HG03342 (cell line): ENCODE measurements around the gene ADARB2.
"Not testable (repeated sequence)": the region's sequence is repeated elsewhere in the genome, so short reads cannot be mapped to it uniquely, and the experiment has no call there.

Experiments used
- ATAC-seq: cut with Tn5 transposase; IDR thresholded peaks from one replicate; pipeline ENCODE4 v1.9.1; 2021; ENCODE audit warnings: mild to moderate bottlenecking, moderate library complexity; ENCODE audit not compliant: unreplicated experiment

Gene ADARB2

GRCh38 chr10:1171586-1171985 is 565.7 kb downstream of the ADARB2 start:
- no peak for ATAC-seq

GRCh38 chr10:1171182-1171581 is 566.1 kb downstream of the ADARB2 start:
- ATAC-seq = no peak

- no peak for ATAC-seq
Observed at GRCh38 chr10:1170867-1171180, 566.5 kb downstream of the ADARB2 start.

GRCh38 chr10:1169981-1170866 is 567.1 kb downstream of the ADARB2 start:
- ATAC-seq = no peak

GRCh38 chr10:1169186-1169885 is 568.0 kb downstream of the ADARB2 start:
- no peak for ATAC-seq

- ATAC-seq = no peak
Observed at GRCh38 chr10:1168763-1169162, 568.6 kb downstream of the ADARB2 start.

- ATAC-seq = no peak
Observed at GRCh38 chr10:1166828-1167275, 570.5 kb downstream of the ADARB2 start.

GRCh38 chr10:1166101-1166827 is 571.1 kb downstream of the ADARB2 start:
- ATAC-seq = no peak

GRCh38 chr10:1163831-1164230 is 573.5 kb downstream of the ADARB2 start:
- ATAC-seq = no peak

GRCh38 chr10:1163204-1163660 is 574.1 kb downstream of the ADARB2 start:
- ATAC-seq = no peak

GRCh38 chr10:1162481-1163203 is 574.7 kb downstream of the ADARB2 start:
- ATAC-seq = no peak

GRCh38 chr10:1161315-1161673 is 576.0 kb downstream of the ADARB2 start:
- not testable (repeated sequence) for ATAC-seq

GRCh38 chr10:1160561-1161314 is 576.6 kb downstream of the ADARB2 start:
- ATAC-seq = no peak

- no peak for ATAC-seq
Observed at GRCh38 chr10:1159131-1160061, 577.9 kb downstream of the ADARB2 start.

GRCh38 chr10:1158536-1158935 is 578.8 kb downstream of the ADARB2 start:
- not testable (repeated sequence) for ATAC-seq

- ATAC-seq = no peak
Observed at GRCh38 chr10:1158066-1158465, 579.3 kb downstream of the ADARB2 start.

- no peak for ATAC-seq
Observed at GRCh38 chr10:1157615-1157933, 579.8 kb downstream of the ADARB2 start.

GRCh38 chr10:1156921-1157614 is 580.3 kb downstream of the ADARB2 start:
- no peak for ATAC-seq

GRCh38 chr10:1156616-1156886 is 580.8 kb downstream of the ADARB2 start:
- ATAC-seq = no peak
